ENCODE data around the gene IL4R. TPM values are rescaled to one million over a fixed set of nuclear protein-coding genes. Genes with fewer than 3 reads are reported as not detected.

Gene IL4R
- total and polyA plus RNA-seq, 2 of the 8 experiments (the other 6 are each of a cell fraction or from before 2014, with no cell fraction given), result 29.1 to 29.4 TPM

DNA sequence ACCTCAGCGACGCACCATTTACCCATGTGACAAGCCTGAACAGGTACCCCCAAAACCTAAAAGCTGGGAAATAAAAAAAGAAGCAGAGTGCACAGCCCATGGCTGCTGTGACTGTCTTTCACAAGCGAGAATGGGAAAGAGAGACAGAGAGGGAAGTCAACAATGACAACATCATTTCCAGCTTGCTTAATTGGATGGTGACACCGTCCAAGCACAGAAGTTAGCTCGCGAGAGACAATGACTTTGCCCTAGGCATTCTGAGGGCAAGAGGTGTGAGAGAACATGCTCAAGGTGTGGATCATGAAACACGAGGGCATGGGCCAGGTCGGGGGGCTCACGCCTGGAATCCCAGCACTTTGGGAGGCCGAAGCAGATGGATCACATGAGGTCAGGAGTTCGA, 25.9 kb upstream of the IL4R start (continued):
- TF ChIP-seq, protein P1, sequence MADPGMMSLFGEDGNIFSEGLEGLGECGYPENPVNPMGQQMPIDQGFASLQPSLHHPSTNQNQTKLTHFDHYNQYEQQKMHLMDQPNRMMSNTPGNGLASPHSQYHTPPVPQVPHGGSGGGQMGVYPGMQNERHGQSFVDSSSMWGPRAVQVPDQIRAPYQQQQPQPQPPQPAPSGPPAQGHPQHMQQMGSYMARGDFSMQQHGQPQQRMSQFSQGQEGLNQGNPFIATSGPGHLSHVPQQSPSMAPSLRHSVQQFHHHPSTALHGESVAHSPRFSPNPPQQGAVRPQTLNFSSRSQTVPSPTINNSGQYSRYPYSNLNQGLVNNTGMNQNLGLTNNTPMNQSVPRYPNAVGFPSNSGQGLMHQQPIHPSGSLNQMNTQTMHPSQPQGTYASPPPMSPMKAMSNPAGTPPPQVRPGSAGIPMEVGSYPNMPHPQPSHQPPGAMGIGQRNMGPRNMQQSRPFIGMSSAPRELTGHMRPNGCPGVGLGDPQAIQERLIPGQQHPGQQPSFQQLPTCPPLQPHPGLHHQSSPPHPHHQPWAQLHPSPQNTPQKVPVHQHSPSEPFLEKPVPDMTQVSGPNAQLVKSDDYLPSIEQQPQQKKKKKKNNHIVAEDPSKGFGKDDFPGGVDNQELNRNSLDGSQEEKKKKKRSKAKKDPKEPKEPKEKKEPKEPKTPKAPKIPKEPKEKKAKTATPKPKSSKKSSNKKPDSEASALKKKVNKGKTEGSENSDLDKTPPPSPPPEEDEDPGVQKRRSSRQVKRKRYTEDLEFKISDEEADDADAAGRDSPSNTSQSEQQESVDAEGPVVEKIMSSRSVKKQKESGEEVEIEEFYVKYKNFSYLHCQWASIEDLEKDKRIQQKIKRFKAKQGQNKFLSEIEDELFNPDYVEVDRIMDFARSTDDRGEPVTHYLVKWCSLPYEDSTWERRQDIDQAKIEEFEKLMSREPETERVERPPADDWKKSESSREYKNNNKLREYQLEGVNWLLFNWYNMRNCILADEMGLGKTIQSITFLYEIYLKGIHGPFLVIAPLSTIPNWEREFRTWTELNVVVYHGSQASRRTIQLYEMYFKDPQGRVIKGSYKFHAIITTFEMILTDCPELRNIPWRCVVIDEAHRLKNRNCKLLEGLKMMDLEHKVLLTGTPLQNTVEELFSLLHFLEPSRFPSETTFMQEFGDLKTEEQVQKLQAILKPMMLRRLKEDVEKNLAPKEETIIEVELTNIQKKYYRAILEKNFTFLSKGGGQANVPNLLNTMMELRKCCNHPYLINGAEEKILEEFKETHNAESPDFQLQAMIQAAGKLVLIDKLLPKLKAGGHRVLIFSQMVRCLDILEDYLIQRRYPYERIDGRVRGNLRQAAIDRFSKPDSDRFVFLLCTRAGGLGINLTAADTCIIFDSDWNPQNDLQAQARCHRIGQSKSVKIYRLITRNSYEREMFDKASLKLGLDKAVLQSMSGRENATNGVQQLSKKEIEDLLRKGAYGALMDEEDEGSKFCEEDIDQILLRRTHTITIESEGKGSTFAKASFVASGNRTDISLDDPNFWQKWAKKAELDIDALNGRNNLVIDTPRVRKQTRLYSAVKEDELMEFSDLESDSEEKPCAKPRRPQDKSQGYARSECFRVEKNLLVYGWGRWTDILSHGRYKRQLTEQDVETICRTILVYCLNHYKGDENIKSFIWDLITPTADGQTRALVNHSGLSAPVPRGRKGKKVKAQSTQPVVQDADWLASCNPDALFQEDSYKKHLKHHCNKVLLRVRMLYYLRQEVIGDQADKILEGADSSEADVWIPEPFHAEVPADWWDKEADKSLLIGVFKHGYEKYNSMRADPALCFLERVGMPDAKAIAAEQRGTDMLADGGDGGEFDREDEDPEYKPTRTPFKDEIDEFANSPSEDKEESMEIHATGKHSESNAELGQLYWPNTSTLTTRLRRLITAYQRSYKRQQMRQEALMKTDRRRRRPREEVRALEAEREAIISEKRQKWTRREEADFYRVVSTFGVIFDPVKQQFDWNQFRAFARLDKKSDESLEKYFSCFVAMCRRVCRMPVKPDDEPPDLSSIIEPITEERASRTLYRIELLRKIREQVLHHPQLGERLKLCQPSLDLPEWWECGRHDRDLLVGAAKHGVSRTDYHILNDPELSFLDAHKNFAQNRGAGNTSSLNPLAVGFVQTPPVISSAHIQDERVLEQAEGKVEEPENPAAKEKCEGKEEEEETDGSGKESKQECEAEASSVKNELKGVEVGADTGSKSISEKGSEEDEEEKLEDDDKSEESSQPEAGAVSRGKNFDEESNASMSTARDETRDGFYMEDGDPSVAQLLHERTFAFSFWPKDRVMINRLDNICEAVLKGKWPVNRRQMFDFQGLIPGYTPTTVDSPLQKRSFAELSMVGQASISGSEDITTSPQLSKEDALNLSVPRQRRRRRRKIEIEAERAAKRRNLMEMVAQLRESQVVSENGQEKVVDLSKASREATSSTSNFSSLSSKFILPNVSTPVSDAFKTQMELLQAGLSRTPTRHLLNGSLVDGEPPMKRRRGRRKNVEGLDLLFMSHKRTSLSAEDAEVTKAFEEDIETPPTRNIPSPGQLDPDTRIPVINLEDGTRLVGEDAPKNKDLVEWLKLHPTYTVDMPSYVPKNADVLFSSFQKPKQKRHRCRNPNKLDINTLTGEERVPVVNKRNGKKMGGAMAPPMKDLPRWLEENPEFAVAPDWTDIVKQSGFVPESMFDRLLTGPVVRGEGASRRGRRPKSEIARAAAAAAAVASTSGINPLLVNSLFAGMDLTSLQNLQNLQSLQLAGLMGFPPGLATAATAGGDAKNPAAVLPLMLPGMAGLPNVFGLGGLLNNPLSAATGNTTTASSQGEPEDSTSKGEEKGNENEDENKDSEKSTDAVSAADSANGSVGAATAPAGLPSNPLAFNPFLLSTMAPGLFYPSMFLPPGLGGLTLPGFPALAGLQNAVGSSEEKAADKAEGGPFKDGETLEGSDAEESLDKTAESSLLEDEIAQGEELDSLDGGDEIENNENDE (IDR thresholded peaks at IDR 0.05; ENCODE audit: insufficient replicate concordance, low read length), result no peak
- no peak for TF ChIP-seq MAFK (IDR thresholded peaks at IDR 0.05; ENCODE audit: low read depth, low read length)
- TF ChIP-seq CREB1 (IDR thresholded peaks at IDR 0.05), result no peak
- TF ChIP-seq KDM4A (IDR thresholded peaks at IDR 0.05; ENCODE audit: low read depth, low read length, severe bottlenecking), result no peak
- no peak for TF ChIP-seq CTBP2 (IDR thresholded peaks at IDR 0.05; ENCODE audit: borderline replicate concordance, insufficient read depth, insufficient read length, low read length)
- TF ChIP-seq SIRT6 (IDR thresholded peaks at IDR 0.05; ENCODE audit: low read length), result no peak

All from H1 (cell line).